Measurements from ENCODE around the gene IER5. TPM values are rescaled to one million over a fixed set of nuclear protein-coding genes. Genes with fewer than 3 reads are reported as not detected.

Gene IER5
- total RNA-seq, 1 experiment from 2014 or later = 21.2 TPM

GRCh38 chr1:181133441-181133951, 45.0 kb downstream of the IER5 start:
- Histone ChIP-seq H3K36me3 (ENCODE audit: low read depth) (no peaks in the 10 kb centered on the region), H4K20me1 (ENCODE audit: insufficient read depth) (no peaks in the 10 kb centered on the region), H3K4me3 (no peak overlapping the region), H3K79me2 (ENCODE audit: low read depth) (no peaks in the 10 kb centered on the region), H3K27me3 (ENCODE audit: insufficient read depth, low read depth) (no peaks in the 10 kb centered on the region), H3K9me3 (ENCODE audit: insufficient read depth, low read depth) (no peaks in the 10 kb centered on the region), H3F3A (ENCODE audit: insufficient read depth, low read depth) (peaks cover 32% of the 10 kb centered on the region), H3K4me2 (peak overlapping the region; percentile 70; the same call in 1 of the 2 replicates), H3K4me1 (replicated peaks; ENCODE audit: insufficient read depth) (peaks cover 71% of the 10 kb centered on the region), H2AFZ (no peak overlapping the region), H3K27ac (peak overlapping the region; percentile 92), H3K9me2 (ENCODE audit: insufficient read depth) (no peaks in the 10 kb centered on the region)
- TF ChIP-seq EZH2 (IDR thresholded peaks at IDR 0.05; ENCODE audit: low read depth) (no peak), CTCF (conservative IDR thresholded peaks at IDR 0.05) (no peak)
- DNase-seq = no peak
- ChIA-PET CTCF (no interaction called here), POLR2A (ENCODE audit: unreplicated experiment) (interaction anchor here (0.7 kb wide), 1 partner anchor 28 kb away, joined by 15 read pairs; no protein-coding TSS in a partner anchor)
- no TSS peak for BruUV-seq (replicated peaks)
- intact Hi-C loops (cut with micrococcal nuclease; ENCODE audit: unreplicated experiment) = no loop called here

- H3K9me2 ChIP-seq (ENCODE audit: insufficient read depth) = no peaks in the 10 kb centered on the region
- H2AFZ ChIP-seq = no peak overlapping the region
- H3K79me2 ChIP-seq (ENCODE audit: low read depth) = no peaks in the 10 kb centered on the region
- intact Hi-C loops (cut with micrococcal nuclease; ENCODE audit: unreplicated experiment) = no loop called here
- DNase-seq = no peak
- no TSS peak for BruUV-seq (replicated peaks)
- no peaks in the 10 kb centered on the region for H3K27me3 ChIP-seq (ENCODE audit: insufficient read depth, low read depth)
- H3K9me3 ChIP-seq (ENCODE audit: insufficient read depth, low read depth) = no peaks in the 10 kb centered on the region
- no peak overlapping the region for H3K4me3 ChIP-seq
- peaks cover 34% of the 10 kb centered on the region for H3F3A ChIP-seq (ENCODE audit: insufficient read depth, low read depth)
- peaks cover 71% of the 10 kb centered on the region for H3K4me1 ChIP-seq (replicated peaks; ENCODE audit: insufficient read depth)
- H3K27ac ChIP-seq = peak overlapping the region; percentile 92
- no peaks in the 10 kb centered on the region for H4K20me1 ChIP-seq (ENCODE audit: insufficient read depth)
- TF ChIP-seq EZH2 (IDR thresholded peaks at IDR 0.05; ENCODE audit: low read depth) (no peak), CTCF (conservative IDR thresholded peaks at IDR 0.05) (no peak)
- ChIA-PET CTCF (no interaction called here), POLR2A (ENCODE audit: unreplicated experiment) (no interaction called here)
- no peaks in the 10 kb centered on the region for H3K36me3 ChIP-seq (ENCODE audit: low read depth)
- H3K4me2 ChIP-seq = peak overlapping the region; percentile 70
These were observed 45.5 kb downstream of the IER5 start for GRCh38 chr1:181133969-181134418.

DNA sequence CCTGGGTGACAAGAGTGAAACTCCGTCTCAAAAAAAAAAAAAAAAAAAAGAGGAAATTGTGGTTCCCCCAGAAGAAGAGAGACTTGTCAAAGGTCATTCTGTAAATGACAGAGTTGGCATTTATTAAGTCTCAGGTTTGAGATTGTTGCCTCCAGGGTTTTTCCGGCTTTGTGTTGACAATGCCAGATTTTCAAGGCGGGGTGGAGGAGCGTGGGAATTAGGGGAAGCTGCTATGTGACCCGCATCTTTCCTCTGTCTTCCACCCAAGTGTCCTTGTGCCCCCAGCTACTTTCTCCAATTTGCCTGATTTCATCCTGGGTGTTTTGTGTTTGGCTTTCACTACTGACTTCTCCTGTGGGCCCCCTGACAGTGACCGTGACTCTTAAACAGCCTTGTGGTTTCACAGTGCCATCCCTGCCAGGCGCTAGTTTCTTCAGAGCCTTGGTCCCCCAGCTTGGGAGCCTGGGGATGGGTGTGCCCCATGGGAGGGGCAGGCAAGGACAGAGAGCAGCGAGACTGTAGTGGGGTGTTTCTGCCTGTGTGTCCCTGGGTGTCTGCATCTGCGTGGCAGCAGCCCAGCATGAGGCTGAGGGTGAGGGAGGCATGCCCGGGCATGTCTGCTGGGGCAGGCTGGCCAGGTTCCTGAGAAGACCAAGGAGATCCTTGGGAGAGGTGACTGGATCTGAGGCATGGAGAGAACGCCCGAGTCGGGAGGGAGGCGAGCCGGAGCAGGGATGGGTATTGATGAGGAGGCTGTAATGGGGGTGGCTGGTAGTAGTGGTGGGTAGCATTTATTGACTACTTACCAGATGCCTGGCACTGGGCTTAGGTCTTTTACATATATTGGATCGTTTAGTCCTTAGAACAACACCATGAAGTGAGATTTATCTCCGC, 46.3 kb downstream of the IER5 start:
- CTCF ChIA-PET = interaction anchor here (1.4 kb wide), 1 partner anchor 18 kb away, joined by 7 read pairs; no protein-coding TSS in a partner anchor
- Histone ChIP-seq H3K4me2 (peak overlapping the region; percentile 70), H2AFZ (no peak overlapping the region), H3K9me3 (ENCODE audit: insufficient read depth, low read depth) (no peaks in the 10 kb centered on the region), H4K20me1 (ENCODE audit: insufficient read depth) (no peaks in the 10 kb centered on the region), H3K4me3 (peak overlapping the region; percentile 26; the same call in 1 of the 2 replicates), H3F3A (ENCODE audit: insufficient read depth, low read depth) (peaks cover 39% of the 10 kb centered on the region), H3K79me2 (ENCODE audit: low read depth) (no peaks in the 10 kb centered on the region), H3K9me2 (ENCODE audit: insufficient read depth) (no peaks in the 10 kb centered on the region), H3K27me3 (ENCODE audit: insufficient read depth, low read depth) (no peaks in the 10 kb centered on the region), H3K4me1 (replicated peaks; ENCODE audit: insufficient read depth) (peaks cover 71% of the 10 kb centered on the region), H3K36me3 (ENCODE audit: low read depth) (no peaks in the 10 kb centered on the region), H3K27ac (peak overlapping the region; percentile 92)
- peak; percentile 84 to 92 for DNase-seq
- no peak for TF ChIP-seq EZH2 (IDR thresholded peaks at IDR 0.05; ENCODE audit: low read depth)
- no peak for TF ChIP-seq CTCF (conservative IDR thresholded peaks at IDR 0.05)
- intact Hi-C loops (cut with micrococcal nuclease; ENCODE audit: unreplicated experiment) = loop anchor here (1.0 kb wide), 3 partner anchors 17 to 46 kb away; partner anchors contain the start of gene IER5
- POLR2A ChIA-PET (ENCODE audit: unreplicated experiment) = interaction anchor here (0.5 to 1.4 kb wide), 5 partner anchors 8 to 37 kb away, joined by 3 to 9 read pairs (median 3); no protein-coding TSS in a partner anchor
- BruUV-seq (replicated peaks) = no TSS peak

Measured in PC-9 (cell line).